H1 (cell line): Measurements from ENCODE around the gene SLC8A3. TPM values are rescaled to one million over a fixed set of nuclear protein-coding genes. Genes with fewer than 3 reads are reported as not detected.

Source experiments
- CTCF ChIA-PET: fragments of 300-600 bp; sonication (Branson Sonifier 250); formaldehyde crosslinking; loops from one replicate; lab custom pipeline; 2021; ENCODE audit not compliant: partially characterized antibody; lab: Charles Lee
- POLR2A ChIA-PET: fragments of 300-600 bp; sonication (Branson Sonifier 250); formaldehyde crosslinking; loops from one replicate; lab custom pipeline; 2021; ENCODE audit warnings: inconsistent platforms; ENCODE audit not compliant: partially characterized antibody; lab: Charles Lee
- DNase-seq, 2 experiments: peaks; one replicate each; pipeline versions ENCODE4 v3.0.0 to v3.0.0-alpha.2; 2010 to 2022; ENCODE audit warnings: low spot score in 2 of 2, low read depth in 1 of 2, mixed read lengths in 1 of 2
- FAIRE-seq: peaks from 2 replicates; lab custom pipeline; 2011; peaks lifted over from hg19 to GRCh38; lab: Jason Lieb, UNC
- H2AFZ ChIP-seq: 2 replicates; pipeline ENCODE4 v1.8.1; 2012; ENCODE audit warnings: low read length, inconsistent platforms
- H2AK5ac ChIP-seq: 2 replicates; pipeline ENCODE4 v1.6.1; 2013; ENCODE audit warnings: low read depth, low read length
- H2BK120ac ChIP-seq: replicated peaks from 2 replicates; pipeline ENCODE3; 2013; ENCODE audit warnings: low read depth, low read length, inconsistent platforms
- H2BK12ac ChIP-seq: 2 replicates; pipeline ENCODE4 v1.6.1; 2013; ENCODE audit warnings: low read depth, low read length
- H2BK15ac ChIP-seq: 2 replicates; pipeline ENCODE4 v1.6.1; 2013; ENCODE audit warnings: low read length
- H2BK20ac ChIP-seq: 2 replicates; pipeline ENCODE4 v1.6.1; 2013; ENCODE audit warnings: low read length
- H2BK5ac ChIP-seq: 2 replicates; pipeline ENCODE4 v1.6.1; 2013; ENCODE audit warnings: low read depth, low read length
- H3K14ac ChIP-seq: 2 replicates; pipeline ENCODE4 v1.6.1; 2013; ENCODE audit warnings: inconsistent platforms; ENCODE audit not compliant: insufficient read length
- H3K18ac ChIP-seq: 2 replicates; pipeline ENCODE4 v1.6.1; 2013; ENCODE audit warnings: low read length; ENCODE audit errors: extremely low read depth
- H3K23ac ChIP-seq: 2 replicates; pipeline ENCODE4 v1.6.1; 2013; ENCODE audit warnings: inconsistent platforms; ENCODE audit not compliant: insufficient read length
- H3K23me2 ChIP-seq: 2 replicates; pipeline ENCODE4 v1.6.1; 2013; ENCODE audit warnings: low read depth, low read length
- H3K27ac ChIP-seq: 2 replicates; pipeline ENCODE4 v1.6.1; 2011; ENCODE audit warnings: low read depth, low read length, inconsistent platforms
- H3K27me3 ChIP-seq, 4 experiments: replicated peaks in 1 of 4; 1 replicate in 1 of 4; 2 replicates in 3 of 4; pipeline versions ENCODE4 v1.6.1 to v1.8.1; 2011 to 2013; ENCODE audit warnings: low read length in 3 of 4, mild to moderate bottlenecking in 3 of 4, inconsistent platforms in 2 of 4, mixed read lengths in 2 of 4, moderate library complexity in 1 of 4; ENCODE audit not compliant: control insufficient read depth in 3 of 4, insufficient read depth in 3 of 4; ENCODE audit errors: extremely low read depth in 1 of 4
- H3K36me3 ChIP-seq, 4 experiments: 2 replicates each; pipeline versions ENCODE4 v1.6.1 to v1.8.1; 2011 to 2013; ENCODE audit warnings: mild to moderate bottlenecking in 4 of 4, low read length in 3 of 4, moderate library complexity in 2 of 4, control low read depth in 1 of 4, inconsistent platforms in 1 of 4; ENCODE audit not compliant: insufficient read depth in 4 of 4, control insufficient read depth in 2 of 4
- H3K4ac ChIP-seq: replicated peaks from 2 replicates; pipeline ENCODE3; 2013; ENCODE audit warnings: low read length, low read depth, mixed read lengths, inconsistent platforms; ENCODE audit not compliant: insufficient read length
- H3K4me1 ChIP-seq, 4 experiments: replicated peaks in 1 of 4; 1 replicate in 1 of 4; 2 replicates in 3 of 4; pipeline versions ENCODE4 v1.6.1 to v1.8.1; 2011 to 2013; ENCODE audit warnings: low read length in 3 of 4, inconsistent platforms in 2 of 4, mixed read lengths in 1 of 4; ENCODE audit not compliant: insufficient read depth in 4 of 4, control insufficient read depth in 3 of 4
- H3K4me2 ChIP-seq, 2 experiments: 2 replicates each; pipeline versions ENCODE4 v1.6.1 to v1.8.1; 2011 to 2013; ENCODE audit warnings: low read depth in 2 of 2, low read length in 2 of 2, control low read depth in 1 of 2, inconsistent platforms in 1 of 2, mild to moderate bottlenecking in 1 of 2; ENCODE audit not compliant: insufficient read depth in 1 of 2
- H3K4me3 ChIP-seq, 4 experiments: fragments of 200-600, 300-600 bp in 1 of 4; sonication (generic), shearing (Covaris generic), sonication (Bioruptor Twin) in 1 of 4; 2 replicates each; pipeline versions ENCODE4 v1.5.1 to v1.8.1; 2011 to 2016; ENCODE audit warnings: low read length in 4 of 4, low read depth in 3 of 4, control low read depth in 2 of 4, inconsistent platforms in 2 of 4, mild to moderate bottlenecking in 2 of 4, mixed read lengths in 1 of 4, moderate library complexity in 1 of 4; ENCODE audit not compliant: insufficient read depth in 2 of 4; ENCODE audit errors: extremely low read depth in 1 of 4
- H3K56ac ChIP-seq: replicated peaks from 2 replicates; pipeline ENCODE3; 2013; ENCODE audit warnings: low read depth, mild to moderate bottlenecking, mixed read lengths, low read length, inconsistent platforms; ENCODE audit not compliant: insufficient read length
- H3K79me1 ChIP-seq: 2 replicates; pipeline ENCODE4 v1.6.1; 2013; ENCODE audit warnings: low read depth, low read length, control low read depth
- H3K79me2 ChIP-seq, 2 experiments: 2 replicates each; pipeline versions ENCODE4 v1.6.1 to v1.8.1; 2012 to 2013; ENCODE audit warnings: low read length in 2 of 2, mild to moderate bottlenecking in 2 of 2, inconsistent platforms in 1 of 2; ENCODE audit not compliant: insufficient read depth in 2 of 2, control insufficient read depth in 1 of 2
- H3K9ac ChIP-seq, 4 experiments: replicated peaks in 1 of 4; 1 replicate in 1 of 4; 2 replicates in 3 of 4; pipeline versions ENCODE4 v1.6.1 to v1.8.1; 2011 to 2013; ENCODE audit warnings: low read depth in 3 of 4, low read length in 3 of 4, control low read depth in 2 of 4, mild to moderate bottlenecking in 2 of 4, moderate library complexity in 2 of 4, inconsistent platforms in 1 of 4; ENCODE audit errors: extremely low read depth in 1 of 4
- H3K9me3 ChIP-seq, 2 experiments: 2 replicates each; pipeline versions ENCODE4 v1.6.1 to v1.8.1; 2012 to 2013; ENCODE audit warnings: mild to moderate bottlenecking in 2 of 2, moderate library complexity in 2 of 2, control low read depth in 1 of 2, inconsistent platforms in 1 of 2, low read depth in 1 of 2, low read length in 1 of 2, mixed read lengths in 1 of 2; ENCODE audit not compliant: insufficient read depth in 2 of 2
- H4K20me1 ChIP-seq, 2 experiments: replicated peaks in 1 of 2; 2 replicates each; pipeline versions ENCODE3 to v1.8.1; 2011 to 2013; ENCODE audit warnings: inconsistent platforms in 2 of 2, low read length in 2 of 2, mild to moderate bottlenecking in 1 of 2; ENCODE audit not compliant: insufficient read depth in 2 of 2, control insufficient read depth in 1 of 2
- H4K5ac ChIP-seq: 2 replicates; pipeline ENCODE4 v1.6.1; 2013; ENCODE audit warnings: low read length, low read depth, mixed read lengths, inconsistent platforms; ENCODE audit not compliant: insufficient read length
- H4K8ac ChIP-seq: 2 replicates; pipeline ENCODE4 v1.8.0; 2013; ENCODE audit warnings: mild to moderate bottlenecking, moderate library complexity, low read length, inconsistent platforms; ENCODE audit not compliant: insufficient read depth; ENCODE audit errors: extremely low read depth
- H4K91ac ChIP-seq: replicated peaks from 2 replicates; pipeline ENCODE3; 2013; ENCODE audit warnings: low read length, mixed read lengths, inconsistent platforms; ENCODE audit not compliant: insufficient read length
- CBX5 ChIP-seq: fragments of 300-800, 300-1000 bp; sonication (generic); IDR thresholded peaks from 2 replicates; pipeline ENCODE4 v1.7.1; 2016; ENCODE audit warnings: antibody characterized with exemption, low read length, low read depth
- CEBPB ChIP-seq: IDR thresholded peaks from 2 replicates; pipeline ENCODE4 v1.6.1; 2012; ENCODE audit warnings: low read depth, low read length
- HDAC6 ChIP-seq: IDR thresholded peaks from one replicate; pipeline ENCODE4 v1.7.1; 2012; ENCODE audit warnings: low read depth, mild to moderate bottlenecking, inconsistent platforms, low read length, moderate library complexity
- NANOG ChIP-seq: IDR thresholded peaks from 2 replicates; pipeline ENCODE4 v1.6.1; 2011; ENCODE audit warnings: low read length, low read depth, mild to moderate bottlenecking, inconsistent platforms; ENCODE audit not compliant: insufficient read depth, poor library complexity, severe bottlenecking
- RAD21 ChIP-seq, 2 experiments: IDR thresholded peaks in 1 of 2; conservative IDR thresholded peaks in 1 of 2; 2 replicates each; pipeline ENCODE4 v1.6.1; 2011; ENCODE audit warnings: low read depth in 2 of 2, low read length in 2 of 2, improper control_type of control experiment in 1 of 2, inconsistent platforms in 1 of 2, mild to moderate bottlenecking in 1 of 2, moderate library complexity in 1 of 2
- RNF2 ChIP-seq: fragments of 200-900, 300-1000 bp; sonication (generic); IDR thresholded peaks from 2 replicates; pipeline ENCODE4 v1.7.1; 2016; ENCODE audit warnings: borderline replicate concordance, low read depth, mild to moderate bottlenecking, antibody characterized with exemption, low read length; ENCODE audit not compliant: poor library complexity, severe bottlenecking; ENCODE audit errors: missing control alignments
- SP1 ChIP-seq: IDR thresholded peaks from 2 replicates; pipeline ENCODE4 v1.6.1; 2011; ENCODE audit warnings: low read depth, low read length
- SP4 ChIP-seq: IDR thresholded peaks from 2 replicates; pipeline ENCODE4 v1.6.1; 2012; ENCODE audit warnings: low read length, inconsistent platforms
- SUZ12 ChIP-seq: fragments of 200-600 bp; sonication (generic); IDR thresholded peaks from 2 replicates; pipeline ENCODE4 v1.6.1; 2012; ENCODE audit warnings: mild to moderate bottlenecking, inconsistent platforms, low read length, moderate library complexity, mixed read lengths
- TAF1 ChIP-seq: IDR thresholded peaks from 2 replicates; pipeline ENCODE4 v1.6.1; 2011; ENCODE audit warnings: mild to moderate bottlenecking, low read depth, low read length
- YY1 ChIP-seq: IDR thresholded peaks from 2 replicates; pipeline ENCODE4 v1.6.1; 2011; ENCODE audit warnings: low read depth, mild to moderate bottlenecking, low read length
- WGBS, 2 experiments: shearing (Covaris generic) in 1 of 2; methylation state at CpG; one replicate each; pipeline versions ENCODE4 v1.1.6 to v1.1.7; 2013 to 2015; ENCODE audit warnings: low lambda C conversion rate in 2 of 2, mixed read lengths in 2 of 2, inconsistent platforms in 1 of 2, low coverage in 1 of 2, missing lambda C conversion rate in 1 of 2; ENCODE audit not compliant: insufficient replicate concordance in 2 of 2, insufficient coverage in 1 of 2, insufficient read length in 1 of 2; ENCODE audit errors: extremely low coverage in 1 of 2, missing lambda C conversion rate in 1 of 2; 5-methylcytosine and 5-hydroxymethylcytosine counted together
- polyA plus RNA-seq, 7 experiments: library from polyadenylated mRNA; depleted of rRNA in 3 of 7; stranded (reverse) in 5 of 7; unstranded in 2 of 7; fragments of >200 nt in 5 of 7; fragments of 200-250 nt in 2 of 7; gene quantifications; 1 replicate in 5 of 7; 2 replicates in 1 of 7; 4 replicates in 1 of 7; pipeline versions ENCODE4 v1.2.1 to v1.2.3, GENCODE V29; 2011 to 2013; ENCODE audit warnings: missing spikeins in 2 of 7, mixed read lengths in 2 of 7
- total RNA-seq: library from RNA; stranded (reverse); fragmentation: NEBNext Ultra II Directional; extraction: Animal tissue kit (Norgen Biotek cat#: 25700); gene quantifications from 2 replicates; pipeline ENCODE4 v1.2.1, GENCODE V29; 2021

The SLC8A3 gene
- total and polyA plus RNA-seq, 2 of the 8 experiments (the other 6 are each of a cell fraction or from before 2014, with no cell fraction given): 0.38 to 1.1 TPM

- Histone ChIP-seq H3K27ac (no peak overlapping the region), H3K36me3 (no peaks in the 10 kb centered on the region; a peak in 1 of 8 replicates), H3K56ac (no peak overlapping the region), H3K27me3 (no peaks in the 10 kb centered on the region), H2BK12ac (no peak overlapping the region), H2BK120ac (no peak overlapping the region), H3K4me2 (no peak overlapping the region), H3K4ac (no peak overlapping the region), H3K9me3 (no peaks in the 10 kb centered on the region), H3K79me2 (no peaks in the 10 kb centered on the region), H3K23me2 (peaks cover 2% of the 10 kb centered on the region; the same call in 1 of the 2 replicates), H3K23ac (no peak overlapping the region), H2BK15ac (no peak overlapping the region), H3K4me3 (no peak overlapping the region), H4K5ac (no peak overlapping the region), H4K8ac (no peak overlapping the region), H2BK20ac (no peak overlapping the region), H3K79me1 (no peaks in the 10 kb centered on the region), H2AFZ (no peak overlapping the region), H2BK5ac (no peak overlapping the region), H4K20me1 (no peaks in the 10 kb centered on the region), H3K4me1 (peaks cover 0 to 2% (median 0%) of the 10 kb centered on the region in 4 experiments; a peak in 2 of 7 replicates), H3K9ac (no peak overlapping the region), H4K91ac (no peak overlapping the region), H2AK5ac (no peak overlapping the region), H3K18ac (no peak overlapping the region), H3K14ac (no peak overlapping the region)
- no peak for DNase-seq
- WGBS, 2 experiments: 17% methylated on average over 1 of the region's 1 CpG; no CpG with 5 or more reads in 1 of the 2 experiments
- FAIRE-seq: no peak
- ChIA-PET POLR2A (no interaction called here), CTCF (interaction anchor here (0.6 to 3.1 kb wide), 9 partner anchors 10 to 205 kb away, joined by 3 to 15 read pairs (median 4); no protein-coding TSS in a partner anchor)
- TF ChIP-seq RAD21 (IDR thresholded peaks at IDR 0.05 in 1 of 2, conservative IDR thresholded peaks at IDR 0.05 in 1 of 2; ENCODE audit: low read depth in 2 of 2, low read length in 2 of 2) (no peak), NANOG (no peak), HDAC6 (no peak), SUZ12 (no peak), TAF1 (no peak), CEBPB (no peak), CBX5 (no peak), SP1 (no peak), YY1 (no peak), SP4 (no peak), RNF2 (no peak)
These were observed 164.9 kb downstream of the SLC8A3 start for GRCh38 chr14:70023871-70024270.
